Esophagus squamous epithelium (tissue), 5 donors: ENCODE results near the gene OR6N2. TPM values are rescaled to one million over a fixed set of nuclear protein-coding genes. Genes with fewer than 3 reads are reported as not detected.
A peak's percentile ranks its signal among the peaks of the same experiment; 100 is the strongest.

Experiments used
- DNase-seq: peaks from one replicate; lab custom pipeline; 2025; lab: John Stamatoyannopoulos, UW
- H3K27ac ChIP-seq, 4 donors: fragments of 200-600 bp; sonication (generic); one replicate each; pipeline ENCODE4 v1.5.1; 2016 to 2019; ENCODE audit warnings: mild to moderate bottlenecking in 1 of 4
- H3K27me3 ChIP-seq, 4 donors: fragments of 200-600 bp; sonication (generic); 1 replicate in 3 of 4; 2 replicates in 1 of 4; pipeline versions ENCODE4 v1.5.1 to v1.6.0; 2017 to 2021; ENCODE audit warnings: antibody characterized with exemption in 1 of 4
- H3K36me3 ChIP-seq, 3 donors: fragments of 200-600 bp; sonication (generic); one replicate each; pipeline ENCODE4 v1.5.1; 2016 to 2019
- H3K4me1 ChIP-seq, 3 donors: fragments of 200-600 bp; sonication (generic); one replicate each; pipeline ENCODE4 v1.5.1; 2017 to 2019
- H3K4me3 ChIP-seq, 4 donors: fragments of 200-600 bp; sonication (generic); 1 replicate in 3 of 4; 2 replicates in 1 of 4; pipeline ENCODE4 v1.5.1; 2016 to 2019; ENCODE audit warnings: mild to moderate bottlenecking in 2 of 4, moderate library complexity in 1 of 4
- H3K9me3 ChIP-seq, 3 donors: fragments of 200-600 bp; sonication (generic); one replicate each; pipeline ENCODE4 v1.5.1; 2016 to 2019
- POLR2A ChIP-seq, 4 donors: fragments of 450-650 bp; IDR thresholded peaks; one replicate each; pipeline ENCODE4 v1.6.1; 2017; ENCODE audit warnings: antibody characterized with exemption in 4 of 4, mild to moderate bottlenecking in 4 of 4, moderate library complexity in 3 of 4
- WGBS, 2 donors: methylation state at CpG; one replicate each; pipeline ENCODE4 v1.1.5; 2018; 5-methylcytosine and 5-hydroxymethylcytosine counted together
- intact Hi-C: fragments of 100-400 bp; cut with DNase I; formaldehyde crosslinking; loops from one replicate; pipeline ENCODE4 v1.15.0; 2022
- total RNA-seq, 4 donors: library from RNA; depleted of rRNA; stranded (reverse); fragments of >200 nt; gene quantifications; one replicate each; pipeline ENCODE4 v1.1.0, GENCODE V29; 2016
- TF ChIP-seq, protein P1 (sequence below), 6 experiments: fragments of 450-650 bp in 4 of 6; fragments of 200-600 bp in 2 of 6; sonication (generic) in 2 of 6; IDR thresholded peaks; one replicate each; pipeline ENCODE4 v1.5.1; 2016 to 2019; ENCODE audit warnings: antibody characterized with exemption in 6 of 6, mild to moderate bottlenecking in 4 of 6, moderate library complexity in 4 of 6
- donor health status: DM: yes; HTN: yes; CAD: no.

The OR6N2 gene, protein sequence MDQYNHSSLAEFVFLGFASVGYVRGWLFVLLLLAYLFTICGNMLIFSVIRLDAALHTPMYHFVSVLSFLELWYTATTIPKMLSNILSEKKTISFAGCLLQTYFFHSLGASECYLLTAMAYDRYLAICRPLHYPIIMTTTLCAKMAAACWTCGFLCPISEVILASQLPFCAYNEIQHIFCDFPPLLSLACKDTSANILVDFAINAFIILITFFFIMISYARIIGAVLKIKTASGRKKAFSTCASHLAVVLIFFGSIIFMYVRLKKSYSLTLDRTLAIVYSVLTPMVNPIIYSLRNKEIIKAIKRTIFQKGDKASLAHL
- not detected for total RNA-seq

DNA sequence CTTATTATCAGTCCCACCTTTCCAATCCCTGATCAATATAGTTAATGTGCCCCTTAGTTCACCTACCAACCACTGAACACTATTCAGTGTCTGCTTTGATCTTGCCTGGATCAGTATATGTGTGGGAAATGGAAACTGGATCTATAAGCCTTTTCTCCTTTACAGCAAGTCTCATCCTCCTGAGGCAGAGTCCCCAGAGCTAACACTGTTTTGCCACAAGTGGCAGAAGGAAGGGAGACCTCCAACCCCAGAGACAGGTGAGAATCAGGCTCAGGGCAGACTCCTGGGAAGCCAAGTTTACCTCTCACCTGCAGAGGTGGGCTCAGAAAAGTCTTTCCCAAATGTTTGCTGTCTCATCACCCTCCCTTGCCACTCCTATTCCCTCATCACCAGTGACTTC, at the start of gene OR6N2:
TSS of gene OR6N2 (minus strand) at position 101 of the 400 bp plus-strand sequence. CDS start 3,569 bp downstream, outside the sequence.
- TF ChIP-seq POLR2A (IDR thresholded peaks at IDR 0.05): no peak
- TF ChIP-seq, protein P1, sequence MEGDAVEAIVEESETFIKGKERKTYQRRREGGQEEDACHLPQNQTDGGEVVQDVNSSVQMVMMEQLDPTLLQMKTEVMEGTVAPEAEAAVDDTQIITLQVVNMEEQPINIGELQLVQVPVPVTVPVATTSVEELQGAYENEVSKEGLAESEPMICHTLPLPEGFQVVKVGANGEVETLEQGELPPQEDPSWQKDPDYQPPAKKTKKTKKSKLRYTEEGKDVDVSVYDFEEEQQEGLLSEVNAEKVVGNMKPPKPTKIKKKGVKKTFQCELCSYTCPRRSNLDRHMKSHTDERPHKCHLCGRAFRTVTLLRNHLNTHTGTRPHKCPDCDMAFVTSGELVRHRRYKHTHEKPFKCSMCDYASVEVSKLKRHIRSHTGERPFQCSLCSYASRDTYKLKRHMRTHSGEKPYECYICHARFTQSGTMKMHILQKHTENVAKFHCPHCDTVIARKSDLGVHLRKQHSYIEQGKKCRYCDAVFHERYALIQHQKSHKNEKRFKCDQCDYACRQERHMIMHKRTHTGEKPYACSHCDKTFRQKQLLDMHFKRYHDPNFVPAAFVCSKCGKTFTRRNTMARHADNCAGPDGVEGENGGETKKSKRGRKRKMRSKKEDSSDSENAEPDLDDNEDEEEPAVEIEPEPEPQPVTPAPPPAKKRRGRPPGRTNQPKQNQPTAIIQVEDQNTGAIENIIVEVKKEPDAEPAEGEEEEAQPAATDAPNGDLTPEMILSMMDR (IDR thresholded peaks at IDR 0.05): no peak
- no peaks in the 10 kb centered on the region for H3K36me3 ChIP-seq
- no peaks in the 10 kb centered on the region for H3K4me1 ChIP-seq
- H3K27me3 ChIP-seq: no peaks in the 10 kb centered on the region
- intact Hi-C loops: no loop called here
- no peaks in the 10 kb centered on the region for H3K9me3 ChIP-seq
- no peak within 1 kb of the TSS for H3K4me3 ChIP-seq
- DNase-seq: no peak
- H3K27ac ChIP-seq: no peak within 1 kb of the TSS

DNA sequence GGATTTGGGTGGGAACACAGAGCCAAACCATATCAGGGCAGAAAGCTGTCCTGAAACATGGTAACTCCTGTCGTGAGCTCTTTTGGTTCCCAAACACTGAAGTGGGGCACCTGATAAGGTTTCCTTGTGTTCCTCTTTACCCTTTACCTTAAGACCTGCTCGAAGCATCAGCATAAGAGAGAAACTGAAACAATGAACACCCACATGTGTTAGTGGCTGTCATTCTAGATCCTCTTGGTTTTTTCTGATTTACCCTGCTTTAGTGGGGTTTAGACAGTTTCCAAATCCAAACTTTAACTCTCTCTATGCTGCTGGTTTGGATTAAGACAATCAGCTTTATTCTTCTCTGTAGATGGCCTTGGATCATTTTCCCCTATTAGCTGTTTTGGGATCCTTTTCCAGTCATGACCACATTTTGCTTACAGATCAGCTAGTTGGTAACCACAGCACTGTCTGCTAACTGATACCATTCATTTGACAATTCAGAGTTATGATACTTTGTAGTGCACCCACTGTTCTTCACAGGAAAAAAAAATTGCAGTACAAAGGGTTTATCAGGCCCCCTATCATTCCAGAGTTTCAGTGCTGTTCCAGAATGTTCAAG, 49.2 kb upstream of the OR6N2 start:
- no peak for DNase-seq
- WGBS, 2 donors: 55 to 71% methylated on average over 2 of the region's 2 CpGs
- no peaks in the 10 kb centered on the region for H3K4me1 ChIP-seq
- intact Hi-C loops: no loop called here
- TF ChIP-seq, protein P1 (IDR thresholded peaks at IDR 0.05): no peak
- no peak for TF ChIP-seq POLR2A (IDR thresholded peaks at IDR 0.05)
- H3K4me3 ChIP-seq: no peak overlapping the region
- H3K27me3 ChIP-seq: no peaks in the 10 kb centered on the region
- peaks cover 0 to 12% (median 0%) of the 10 kb centered on the region in 3 donors for H3K9me3 ChIP-seq
- no peak overlapping the region for H3K27ac ChIP-seq
- no peaks in the 10 kb centered on the region for H3K36me3 ChIP-seq

DNA sequence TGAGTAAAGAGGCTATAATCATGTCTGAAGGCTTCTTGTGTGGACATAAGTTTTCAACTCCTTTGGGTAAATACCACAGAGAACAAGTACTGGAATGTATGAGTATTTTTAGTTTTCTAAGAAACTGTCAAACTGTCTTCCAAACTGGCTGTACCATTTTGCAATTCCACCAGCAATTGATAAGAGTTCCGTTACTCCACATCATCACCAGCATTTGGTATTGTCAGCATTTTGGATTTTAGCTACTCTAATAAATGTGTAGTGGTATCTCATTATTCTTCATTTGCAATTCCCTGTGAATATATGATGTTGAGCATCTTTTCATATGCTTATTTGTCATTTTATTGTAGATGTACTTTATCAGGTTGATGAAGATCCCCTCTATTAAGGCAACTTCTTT, 40.7 kb upstream of the OR6N2 start:
- no peak overlapping the region for H3K27ac ChIP-seq
- intact Hi-C loops: no loop called here
- 88 to 97% methylated on average over 1 of the region's 1 CpG for WGBS, 2 donors
- H3K27me3 ChIP-seq: no peaks in the 10 kb centered on the region
- no peaks in the 10 kb centered on the region for H3K9me3 ChIP-seq
- H3K4me1 ChIP-seq: no peaks in the 10 kb centered on the region
- no peak for DNase-seq
- H3K4me3 ChIP-seq: no peak overlapping the region
- no peak for TF ChIP-seq POLR2A (IDR thresholded peaks at IDR 0.05)
- TF ChIP-seq, protein P1 (IDR thresholded peaks at IDR 0.05): no peak
- H3K36me3 ChIP-seq: no peaks in the 10 kb centered on the region

DNA sequence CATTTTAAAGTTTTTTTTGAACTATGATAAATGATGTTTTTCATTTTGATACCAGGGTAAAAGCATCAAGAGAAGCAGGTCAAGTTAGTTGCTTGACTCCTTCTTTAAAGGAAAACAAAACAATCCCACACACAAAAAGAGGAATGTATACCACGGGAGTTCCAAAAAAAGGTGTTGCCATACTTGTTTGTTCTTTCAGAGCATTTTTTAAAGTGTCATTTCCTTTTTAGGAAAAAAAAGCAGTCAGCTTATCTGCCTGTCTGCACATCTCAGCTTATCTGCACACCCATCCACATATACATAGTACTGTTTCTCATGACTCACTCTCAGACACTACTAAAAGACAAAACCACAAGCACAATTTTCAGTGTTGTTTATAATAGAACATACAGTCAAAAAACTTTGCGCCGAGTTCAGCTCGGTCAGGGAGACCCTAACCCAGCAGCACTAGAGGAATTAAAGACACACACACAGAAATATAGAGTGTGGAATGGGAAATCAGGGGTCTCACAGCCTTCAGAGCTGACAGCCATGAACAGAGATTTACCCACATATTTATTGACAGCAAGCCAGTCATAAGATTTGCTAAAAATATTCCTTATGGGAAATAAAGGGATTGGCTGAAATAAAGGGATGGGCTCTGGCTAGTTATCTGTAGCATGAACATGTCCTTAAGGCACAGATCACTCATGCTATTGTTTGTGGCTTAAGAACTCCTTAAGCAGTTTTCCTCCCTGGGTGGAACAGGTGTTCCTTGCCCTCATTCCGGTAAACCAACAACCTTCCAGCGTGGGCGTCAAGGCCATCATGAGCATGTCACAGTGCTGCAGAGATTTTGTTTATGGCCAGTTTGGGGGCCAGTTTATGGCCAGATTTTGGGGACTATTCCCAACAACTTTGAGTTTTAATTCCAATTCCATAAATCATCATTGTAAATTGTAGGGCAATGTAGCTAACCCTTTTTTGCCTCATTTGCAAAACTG, 38.7 kb upstream of the OR6N2 start:
- Histone ChIP-seq H3K36me3 (no peaks in the 10 kb centered on the region), H3K9me3 (no peaks in the 10 kb centered on the region), H3K4me1 (no peaks in the 10 kb centered on the region), H3K4me3 (no peak overlapping the region), H3K27me3 (no peaks in the 10 kb centered on the region), H3K27ac (peak overlapping the region in 1 of 4 donors; percentile 43)
- no peak for TF ChIP-seq POLR2A (IDR thresholded peaks at IDR 0.05)
- TF ChIP-seq, protein P1 (IDR thresholded peaks at IDR 0.05): no peak
- intact Hi-C loops: no loop called here
- DNase-seq: no peak
- 31 to 63% methylated on average over 4 to 7 of the region's 7 CpGs for WGBS, 2 donors
